HG03095 (cell line): Measurements from ENCODE around the gene PGGHG.
A peak's percentile ranks its signal among the peaks of the same experiment; 100 is the strongest.
"Not testable (repeated sequence)": the region's sequence is repeated elsewhere in the genome, so short reads cannot be mapped to it uniquely, and the experiment has no call there.

Experiments
- ATAC-seq: cut with Tn5 transposase; IDR thresholded peaks from one replicate; pipeline ENCODE4 v1.9.1; 2021; ENCODE audit warnings: moderate library complexity; ENCODE audit not compliant: unreplicated experiment

The PGGHG gene

DNA sequence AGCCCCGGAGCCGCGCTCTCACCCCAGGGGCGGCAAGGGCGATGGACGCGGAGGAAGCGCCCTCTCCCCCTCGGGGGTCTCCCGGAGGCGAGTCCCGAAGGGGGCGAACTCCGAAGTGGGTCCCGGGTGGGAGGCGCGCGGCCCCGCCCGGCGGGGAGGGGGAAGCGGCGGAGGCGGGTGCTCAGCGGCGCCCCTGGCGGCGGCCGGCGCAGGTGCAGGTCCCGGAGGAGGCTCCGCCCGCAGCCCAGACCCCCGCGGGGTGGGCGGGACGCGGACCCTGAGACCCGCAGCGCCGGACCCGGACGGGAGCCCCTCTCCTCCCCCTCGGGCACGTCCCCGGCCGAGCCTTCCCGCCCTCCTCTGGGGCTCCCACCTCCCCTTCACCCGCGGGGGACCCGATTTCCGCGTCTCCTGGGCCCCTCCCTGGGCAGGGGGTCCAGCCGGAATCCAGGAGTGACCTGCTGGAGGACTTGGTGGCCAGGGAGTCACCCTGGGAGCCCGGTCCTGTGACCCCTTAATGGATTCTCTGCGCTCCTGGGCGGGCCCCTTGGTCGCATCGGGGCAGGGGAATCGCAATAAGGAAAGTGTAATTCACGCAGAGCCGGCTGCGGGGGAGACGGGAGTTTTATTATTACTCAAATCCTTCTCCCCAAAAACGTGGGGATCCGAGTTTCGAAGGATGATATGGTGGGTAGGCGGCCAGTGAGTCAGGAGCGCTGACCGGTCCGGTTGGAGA lies 22.3 kb downstream of the PGGHG start:
- peak; percentile 33 for ATAC-seq

GRCh38 chr11:312092-312816 lies 23.3 kb downstream of the PGGHG start:
- ATAC-seq: no peak

DNA sequence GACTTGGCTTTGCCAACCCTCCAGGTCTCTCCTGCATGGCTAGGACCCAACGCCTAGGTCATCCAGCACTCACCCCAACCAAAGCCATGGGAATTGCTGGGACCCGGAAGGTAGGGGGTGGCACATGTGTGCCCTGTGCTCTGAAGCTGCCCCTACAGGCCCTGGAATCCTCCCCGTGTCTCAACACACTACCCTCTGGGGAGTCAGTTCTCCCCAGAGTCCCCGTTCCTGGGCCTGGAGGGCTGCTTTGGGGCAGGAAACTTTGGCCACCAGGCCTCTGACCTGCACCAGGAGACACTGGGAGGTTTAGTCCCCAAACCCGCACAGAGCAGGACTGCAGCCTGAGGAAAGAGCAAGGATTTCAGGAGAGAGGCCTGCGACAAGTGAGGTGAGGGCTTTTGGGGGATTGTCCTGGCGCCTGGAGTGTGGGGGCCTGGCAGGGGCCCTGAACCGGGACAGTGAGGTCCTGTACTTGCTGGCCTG lies 24.4 kb downstream of the PGGHG start:
- no peak for ATAC-seq

- peak; percentile 30 for ATAC-seq
These were observed 25.0 kb downstream of the PGGHG start, which contains the start of gene IFITM1 for GRCh38 chr11:313787-314553. Gene IFITM1 (plus strand): TSS chr11:314040. CDS start chr11:314171, 131 bp downstream.

GRCh38 chr11:314554-314875 lies 25.6 kb downstream of the PGGHG start:
- ATAC-seq: not testable (repeated sequence)

- ATAC-seq: no peak
These were observed 26.1 kb downstream of the PGGHG start for GRCh38 chr11:315051-315481.

- no peak for ATAC-seq
These were observed 26.6 kb downstream of the PGGHG start for GRCh38 chr11:315516-315994.

- no peak for ATAC-seq
These were observed 27.2 kb downstream of the PGGHG start for GRCh38 chr11:316031-316701.

GRCh38 chr11:316891-317301 lies 28.0 kb downstream of the PGGHG start:
- no peak for ATAC-seq

DNA sequence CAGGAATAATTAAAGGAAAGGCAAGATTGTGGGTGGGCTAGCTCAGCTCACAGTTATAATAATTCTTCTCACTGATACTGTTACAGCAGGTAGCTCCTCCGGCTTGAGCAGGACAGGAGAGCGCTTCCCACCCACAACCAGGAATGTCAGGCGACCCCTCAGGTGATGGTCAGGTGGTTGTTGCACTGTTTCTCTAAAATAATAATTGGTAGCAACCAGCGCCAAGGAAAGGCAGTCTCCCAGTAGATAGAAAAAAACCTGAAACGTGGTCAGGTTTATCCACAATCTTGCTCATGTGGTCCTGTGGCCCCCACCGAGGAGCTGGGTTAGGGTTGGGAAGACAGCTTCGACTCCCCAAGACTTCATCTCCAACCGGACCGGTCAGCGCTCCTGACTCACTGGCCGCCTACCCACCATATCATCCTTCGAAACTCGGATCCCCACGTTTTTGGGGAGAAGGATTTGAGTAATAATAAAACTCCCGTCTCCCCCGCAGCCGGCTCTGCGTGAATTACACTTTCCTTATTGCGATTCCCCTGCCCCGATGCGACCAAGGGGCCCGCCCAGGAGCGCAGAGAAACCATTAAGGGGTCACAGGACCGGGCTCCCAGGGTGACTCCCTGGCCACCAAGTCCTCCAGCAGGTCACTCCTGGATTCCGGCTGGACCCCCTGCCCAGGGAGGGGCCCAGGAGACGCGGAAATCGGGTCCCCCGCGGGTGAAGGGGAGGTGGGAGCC lies 28.9 kb downstream of the PGGHG start:
- not testable (repeated sequence) for ATAC-seq

DNA sequence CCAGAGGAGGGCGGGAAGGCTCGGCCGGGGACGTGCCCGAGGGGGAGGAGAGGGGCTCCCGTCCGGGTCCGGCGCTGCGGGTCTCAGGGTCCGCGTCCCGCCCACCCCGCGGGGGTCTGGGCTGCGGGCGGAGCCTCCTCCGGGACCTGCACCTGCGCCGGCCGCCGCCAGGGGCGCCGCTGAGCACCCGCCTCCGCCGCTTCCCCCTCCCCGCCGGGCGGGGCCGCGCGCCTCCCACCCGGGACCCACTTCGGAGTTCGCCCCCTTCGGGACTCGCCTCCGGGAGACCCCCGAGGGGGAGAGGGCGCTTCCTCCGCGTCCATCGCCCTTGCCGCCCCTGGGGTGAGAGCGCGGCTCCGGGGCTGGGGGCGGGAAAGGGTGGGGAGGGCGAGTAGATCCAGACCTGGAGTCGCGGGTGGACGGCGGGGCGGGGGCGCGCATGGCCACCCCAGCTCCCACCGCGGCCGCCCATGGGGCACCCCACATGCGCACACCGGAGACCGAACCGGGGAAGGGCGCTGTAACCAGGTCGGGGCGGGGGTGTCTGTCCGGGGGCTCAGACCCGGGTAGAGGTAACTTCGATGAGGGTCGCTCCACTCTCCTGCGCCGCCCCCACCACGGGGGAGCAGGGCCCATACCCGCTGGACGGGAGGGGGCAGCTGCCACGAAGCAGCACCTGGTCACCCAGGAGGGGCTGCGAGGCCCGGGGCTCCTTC lies 29.6 kb downstream of the PGGHG start:
- ATAC-seq: not testable (repeated sequence)

DNA sequence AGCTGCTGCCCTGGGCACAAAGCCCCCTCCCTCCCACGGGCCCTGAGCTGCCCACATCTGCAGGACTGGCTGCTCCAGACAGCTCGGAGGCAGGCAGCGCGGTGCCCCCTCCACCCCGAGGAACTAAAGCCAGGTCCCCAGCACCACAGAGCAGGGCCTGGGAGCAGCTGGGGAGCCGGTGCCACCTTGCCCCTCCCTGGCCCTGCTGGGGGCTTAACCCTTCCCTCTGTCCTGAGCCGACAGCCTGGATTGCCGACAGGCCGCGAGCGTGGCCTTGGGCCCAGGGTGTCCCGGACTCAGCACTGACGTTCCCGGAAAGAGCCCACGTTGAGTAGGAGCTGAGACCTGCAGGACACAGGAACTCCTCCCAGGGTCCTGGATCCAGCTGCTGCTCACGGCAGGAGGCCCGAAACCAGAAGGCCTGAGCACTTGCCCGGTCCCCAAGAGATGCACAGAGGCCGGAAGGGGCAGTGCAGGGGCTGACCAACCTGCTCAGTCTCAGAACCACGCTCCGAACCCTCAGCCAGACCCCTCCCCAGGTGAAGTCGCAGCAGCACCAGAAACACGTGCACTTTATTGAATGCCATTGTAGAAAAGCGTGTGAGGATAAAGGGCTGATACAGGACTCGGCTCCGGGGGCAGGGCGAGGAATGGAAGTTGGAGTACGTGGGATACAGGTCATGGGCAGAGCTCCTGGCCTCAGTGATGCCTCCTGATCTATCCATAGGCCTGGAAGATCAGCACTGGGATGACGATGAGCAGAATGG lies 30.4 kb downstream of the PGGHG start:
- not testable (repeated sequence) for ATAC-seq

DNA sequence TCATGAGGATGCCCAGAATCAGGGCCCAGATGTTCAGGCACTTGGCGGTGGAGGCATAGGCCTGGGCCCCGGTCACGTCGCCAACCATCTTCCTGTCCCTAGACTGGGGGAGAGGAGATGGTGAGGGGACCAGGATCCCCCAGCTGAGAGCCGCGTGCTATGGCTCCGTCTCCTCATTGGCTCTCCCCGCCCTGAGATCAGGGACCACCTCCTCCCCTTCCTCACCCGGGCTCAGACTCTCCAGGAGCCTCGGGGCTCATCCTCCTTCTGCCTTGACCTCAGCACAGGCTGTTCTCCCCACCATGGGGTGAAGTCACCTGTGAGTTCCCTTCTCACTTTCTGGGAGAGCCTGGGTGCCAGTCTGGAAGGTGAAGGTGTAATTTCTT lies 31.0 kb downstream of the PGGHG start:
- not testable (repeated sequence) for ATAC-seq

DNA sequence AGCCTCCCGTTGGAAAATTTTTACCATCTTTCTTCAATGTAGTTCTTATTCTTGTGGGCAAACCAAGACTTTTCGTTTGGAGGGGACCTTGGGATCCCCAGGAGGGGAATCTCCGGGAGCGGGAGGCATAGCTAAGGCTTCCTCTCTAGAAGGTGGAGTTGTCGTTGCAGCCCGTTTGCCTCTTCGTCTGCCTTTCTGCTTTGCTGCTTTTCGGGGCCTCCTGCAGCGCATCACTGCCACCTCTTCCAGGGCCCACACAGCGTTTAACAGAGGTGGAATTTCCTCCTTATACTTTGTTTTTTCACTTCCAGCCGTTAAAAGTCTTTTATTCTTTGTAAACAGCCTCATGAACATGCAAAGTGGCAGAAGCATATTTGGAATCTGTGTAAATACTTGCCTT lies 35.2 kb downstream of the PGGHG start:
- ATAC-seq: no peak

DNA sequence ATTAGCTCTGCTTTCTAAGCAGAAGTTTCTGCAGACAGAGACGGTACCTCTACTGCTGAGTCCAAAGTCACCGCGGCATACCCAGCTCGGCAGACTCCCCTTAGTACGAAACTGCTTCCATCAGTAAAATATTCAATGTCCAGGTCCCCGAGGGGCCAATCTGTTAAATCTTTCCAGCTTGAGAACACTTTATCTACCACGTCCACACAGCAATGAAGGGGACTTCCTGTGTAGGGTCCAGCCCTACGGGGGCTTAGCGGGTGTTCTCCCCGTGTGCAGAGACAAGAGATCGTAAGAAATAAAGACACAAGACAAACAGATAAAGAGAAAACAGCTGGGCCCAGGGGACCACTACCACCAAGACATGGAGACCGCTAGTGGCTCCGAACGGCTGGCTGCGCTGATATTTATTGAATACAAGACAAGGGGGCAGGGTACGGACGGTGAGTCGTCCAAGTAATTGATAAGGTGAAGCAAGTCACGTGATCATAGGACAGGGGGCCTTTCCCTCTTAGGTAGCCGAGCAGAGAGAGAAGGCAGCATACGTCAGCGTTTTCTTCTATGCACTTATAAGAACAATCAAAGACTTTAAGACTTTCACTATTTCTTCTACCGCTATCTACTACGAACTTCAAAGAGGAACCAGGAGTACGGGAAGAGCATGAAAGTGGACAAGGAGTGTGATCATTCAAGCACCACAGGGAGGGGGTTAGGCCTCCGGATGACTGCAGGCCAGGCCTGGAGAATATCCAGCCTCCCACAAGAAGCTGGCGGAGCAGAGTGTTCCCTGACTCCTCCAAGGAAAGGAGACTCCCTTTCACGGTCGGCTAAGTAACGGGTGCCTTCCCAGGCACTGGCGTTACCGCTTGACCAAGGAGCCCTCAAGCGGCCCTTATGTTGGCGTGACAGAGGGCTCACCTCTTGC lies 35.9 kb downstream of the PGGHG start:
- ATAC-seq: not testable (repeated sequence)

DNA sequence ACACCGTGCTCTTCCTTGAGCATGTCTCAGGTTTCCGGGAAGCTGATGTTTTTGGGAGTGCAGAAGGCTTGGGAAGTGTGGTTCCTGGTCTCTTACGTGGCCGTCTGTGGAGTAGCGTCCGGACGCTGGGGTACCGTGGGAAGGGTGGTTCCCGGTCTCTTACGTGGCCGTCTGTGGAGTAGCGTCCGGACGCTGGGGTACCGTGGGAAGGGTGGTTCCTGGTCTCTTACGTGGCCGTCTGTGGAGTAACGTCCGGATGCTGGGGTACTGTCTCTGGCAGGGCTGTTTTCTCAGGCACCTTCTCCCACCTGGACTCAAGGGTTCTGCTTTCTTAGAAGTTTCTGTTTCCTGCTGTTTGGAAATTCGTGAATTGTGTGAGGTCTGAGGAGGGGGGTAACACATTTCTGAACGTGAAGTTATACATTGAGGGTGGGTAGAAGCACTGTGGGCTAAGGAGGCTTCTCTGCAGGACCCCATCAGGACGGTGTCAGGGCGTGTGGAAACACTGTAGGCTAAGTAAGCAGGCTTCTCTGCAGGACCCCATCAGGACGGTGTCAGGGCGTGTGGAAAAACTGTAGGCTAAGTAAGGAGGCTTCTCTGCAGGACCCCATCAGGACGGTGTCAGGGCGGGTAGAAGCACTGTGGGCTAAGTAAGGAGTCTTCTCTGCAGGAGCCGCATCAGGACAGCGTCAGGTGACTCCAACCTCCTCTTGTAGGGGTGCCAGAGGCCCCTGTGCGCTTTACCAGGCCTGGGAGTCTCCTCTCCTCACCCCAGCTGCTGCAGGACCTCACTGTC lies 37.1 kb downstream of the PGGHG start:
- ATAC-seq: no peak

DNA sequence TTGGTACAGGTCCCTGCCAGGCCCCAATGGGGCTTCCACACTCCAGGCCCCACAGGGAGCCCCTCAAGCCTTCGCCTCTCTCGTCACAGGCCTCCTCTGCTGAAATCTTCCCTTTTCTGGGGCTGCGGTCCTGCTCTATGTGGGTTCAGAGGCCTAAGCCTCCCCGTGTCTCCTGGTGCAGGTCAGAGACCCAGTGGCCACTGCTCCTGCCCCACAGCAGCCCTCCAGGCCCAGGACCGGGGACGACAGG lies 37.6 kb downstream of the PGGHG start:
- ATAC-seq: no peak
